Measurements from ENCODE around the gene MINDY2. TPM values are rescaled to one million over a fixed set of nuclear protein-coding genes. Genes with fewer than 3 reads are reported as not detected.

MINDY2 gene
- total and polyA plus RNA-seq, 10 of the 15 experiments (the other 5 are each of a cell fraction or from before 2014, with no cell fraction given), result 0.73 to 9.4 (median 3.3) TPM

- no peak for TF ChIP-seq HDGF (IDR thresholded peaks at IDR 0.05)
- TF ChIP-seq NR2C2 (IDR thresholded peaks at IDR 0.05; ENCODE audit: borderline replicate concordance, control insufficient read depth, insufficient read length, low read depth), result no peak
- TF ChIP-seq TARDBP (IDR thresholded peaks at IDR 0.05; ENCODE audit: borderline replicate concordance), result no peak
Measured at GRCh38 chr15:58777107-58777506, 6.0 kb downstream of the MINDY2 start (continued).

- Histone ChIP-seq H3K4me2 (ENCODE audit: control insufficient read depth, insufficient read depth) (no peak overlapping the region), H2AFZ (ENCODE audit: control insufficient read depth, low read depth, low read length) (no peak overlapping the region), H4K20me1 (ENCODE audit: control insufficient read depth, insufficient read depth) (no peaks in the 10 kb centered on the region), H3K4me3 (no peak overlapping the region), H3K9ac (ENCODE audit: control insufficient read depth, insufficient read depth, low read length) (no peak overlapping the region), H3K4me1 (ENCODE audit: control insufficient read depth, insufficient read depth, low read length) (peaks cover 8% of the 10 kb centered on the region; the same call in 1 of the 2 replicates), H3K9me3 (replicated peaks; ENCODE audit: control insufficient read depth, insufficient read depth, low read length) (no peaks in the 10 kb centered on the region), H3K36me3 (ENCODE audit: control insufficient read depth in 2 of 2, insufficient read depth in 2 of 2, low read length in 1 of 2) (no peaks in the 10 kb centered on the region; a peak in 1 of 4 replicates), H3K27me3 (replicated peaks in 1 of 2; ENCODE audit: control insufficient read depth in 2 of 2, insufficient read depth in 2 of 2, low read length in 1 of 2) (no peaks in the 10 kb centered on the region), H3K27ac (ENCODE audit: control insufficient read depth, insufficient read depth) (no peak overlapping the region), H3K79me2 (ENCODE audit: control insufficient read depth, insufficient read depth, low read length) (peaks cover 10% of the 10 kb centered on the region)
- FAIRE-seq, result no peak
- ATAC-seq, result no peak
- ChIA-PET SMC1A (ENCODE audit: uncharacterized antibody, unreplicated experiment) (interaction anchor here (1.9 kb wide), 1 partner anchor 9 kb away, joined by 8 read pairs; the partner anchor contains the start of gene MINDY2), POLR2A (no interaction called here), CTCF (no interaction called here), RAD21 (ENCODE audit: unreplicated experiment) (no interaction called here)
- in situ Hi-C loops (cut with MboI), result no loop called here
- DNase-seq (ENCODE audit: low read depth, low spot score), result no peak
- WGBS (ENCODE audit: insufficient coverage, insufficient replicate concordance, low lambda C conversion rate, missing lambda C conversion rate), result 100% methylated on average over 1 of the region's 1 CpG
- intact Hi-C loops (cut with micrococcal nuclease; ENCODE audit: unreplicated experiment), result no loop called here
- TF ChIP-seq CREB1 (IDR thresholded peaks at IDR 0.05; ENCODE audit: low read depth), result no peak
- no peak for TF ChIP-seq CBX3 (IDR thresholded peaks at IDR 0.05; ENCODE audit: borderline replicate concordance, low read depth)
- TF ChIP-seq, protein P1, sequence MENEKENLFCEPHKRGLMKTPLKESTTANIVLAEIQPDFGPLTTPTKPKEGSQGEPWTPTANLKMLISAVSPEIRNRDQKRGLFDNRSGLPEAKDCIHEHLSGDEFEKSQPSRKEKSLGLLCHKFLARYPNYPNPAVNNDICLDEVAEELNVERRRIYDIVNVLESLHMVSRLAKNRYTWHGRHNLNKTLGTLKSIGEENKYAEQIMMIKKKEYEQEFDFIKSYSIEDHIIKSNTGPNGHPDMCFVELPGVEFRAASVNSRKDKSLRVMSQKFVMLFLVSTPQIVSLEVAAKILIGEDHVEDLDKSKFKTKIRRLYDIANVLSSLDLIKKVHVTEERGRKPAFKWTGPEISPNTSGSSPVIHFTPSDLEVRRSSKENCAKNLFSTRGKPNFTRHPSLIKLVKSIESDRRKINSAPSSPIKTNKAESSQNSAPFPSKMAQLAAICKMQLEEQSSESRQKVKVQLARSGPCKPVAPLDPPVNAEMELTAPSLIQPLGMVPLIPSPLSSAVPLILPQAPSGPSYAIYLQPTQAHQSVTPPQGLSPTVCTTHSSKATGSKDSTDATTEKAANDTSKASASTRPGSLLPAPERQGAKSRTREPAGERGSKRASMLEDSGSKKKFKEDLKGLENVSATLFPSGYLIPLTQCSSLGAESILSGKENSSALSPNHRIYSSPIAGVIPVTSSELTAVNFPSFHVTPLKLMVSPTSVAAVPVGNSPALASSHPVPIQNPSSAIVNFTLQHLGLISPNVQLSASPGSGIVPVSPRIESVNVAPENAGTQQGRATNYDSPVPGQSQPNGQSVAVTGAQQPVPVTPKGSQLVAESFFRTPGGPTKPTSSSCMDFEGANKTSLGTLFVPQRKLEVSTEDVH (IDR thresholded peaks at IDR 0.05; ENCODE audit: low read depth, partially characterized antibody), result no peak
- TF ChIP-seq MEF2A (IDR thresholded peaks at IDR 0.05; ENCODE audit: insufficient read depth, low read depth, low read length), result no peak
- TF ChIP-seq, protein P2, sequence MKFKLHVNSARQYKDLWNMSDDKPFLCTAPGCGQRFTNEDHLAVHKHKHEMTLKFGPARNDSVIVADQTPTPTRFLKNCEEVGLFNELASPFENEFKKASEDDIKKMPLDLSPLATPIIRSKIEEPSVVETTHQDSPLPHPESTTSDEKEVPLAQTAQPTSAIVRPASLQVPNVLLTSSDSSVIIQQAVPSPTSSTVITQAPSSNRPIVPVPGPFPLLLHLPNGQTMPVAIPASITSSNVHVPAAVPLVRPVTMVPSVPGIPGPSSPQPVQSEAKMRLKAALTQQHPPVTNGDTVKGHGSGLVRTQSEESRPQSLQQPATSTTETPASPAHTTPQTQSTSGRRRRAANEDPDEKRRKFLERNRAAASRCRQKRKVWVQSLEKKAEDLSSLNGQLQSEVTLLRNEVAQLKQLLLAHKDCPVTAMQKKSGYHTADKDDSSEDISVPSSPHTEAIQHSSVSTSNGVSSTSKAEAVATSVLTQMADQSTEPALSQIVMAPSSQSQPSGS (IDR thresholded peaks at IDR 0.05; ENCODE audit: low read length), result no peak
- no peak for TF ChIP-seq STAT3 (IDR thresholded peaks at IDR 0.05; ENCODE audit: low read depth, low read length)
- TF ChIP-seq CBFB (IDR thresholded peaks at IDR 0.05; ENCODE audit: low read depth), result no peak
- no peak for TF ChIP-seq SMARCA5 (IDR thresholded peaks at IDR 0.05)
- no TSS peak for BruUV-seq (replicated peaks)
Measured at GRCh38 chr15:58779554-58779953, 8.5 kb downstream of the MINDY2 start.

All from GM12878 (cell line).